GM19397 (cell line): Measurements from ENCODE around the gene ABHD12.

ENCODE experiments used
- ATAC-seq: cut with Tn5 transposase; IDR thresholded peaks from one replicate; pipeline ENCODE4 v1.9.1; 2021; ENCODE audit warnings: mild to moderate bottlenecking, moderate library complexity; ENCODE audit not compliant: unreplicated experiment

The ABHD12 gene

DNA sequence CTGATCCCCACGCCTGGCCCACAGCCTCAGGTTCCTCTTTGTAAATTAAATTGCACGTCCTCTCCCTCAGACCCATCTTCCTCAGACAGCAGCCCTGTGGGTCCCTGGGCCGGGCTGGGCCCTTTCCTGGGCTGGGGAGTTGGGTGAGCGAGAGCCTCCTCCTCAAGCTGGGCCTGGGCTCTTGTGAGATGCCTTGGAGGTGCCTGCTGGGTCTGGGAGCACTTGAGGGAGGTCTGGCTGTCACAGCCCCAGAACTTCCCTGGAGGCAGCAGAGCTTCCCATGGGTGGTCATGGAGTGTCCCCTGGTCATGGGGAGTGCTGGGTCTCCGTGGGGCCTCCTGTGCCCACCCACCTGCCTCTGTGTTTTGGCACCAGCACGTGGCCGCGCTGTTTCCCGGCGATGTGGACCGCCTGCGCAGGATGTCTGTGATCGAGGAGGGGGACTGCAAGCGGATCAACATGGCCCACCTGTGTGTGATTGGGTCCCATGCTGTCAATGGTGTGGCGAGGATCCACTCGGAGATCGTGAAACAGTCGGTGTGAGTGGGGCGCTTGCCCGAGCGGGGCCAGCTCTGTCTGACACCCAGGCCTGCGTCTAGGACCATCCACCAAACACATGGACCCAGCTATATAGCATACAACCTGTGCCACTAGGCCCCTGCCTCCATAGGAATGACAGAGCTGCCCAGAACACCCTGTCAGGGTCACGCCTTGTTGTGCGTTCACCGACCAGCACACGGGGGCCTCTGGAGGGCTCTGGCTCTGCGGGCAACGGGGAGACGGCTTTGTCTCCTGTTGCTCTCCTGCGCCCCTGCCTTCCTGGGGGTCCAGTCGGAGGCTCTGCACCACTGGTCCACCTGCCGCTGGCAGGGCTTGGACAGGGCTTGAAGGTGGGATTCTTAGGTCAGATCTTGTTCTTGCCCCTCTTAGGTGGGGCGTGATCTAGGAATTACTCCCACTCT lies 109.8 kb downstream of the ABHD12 start:
- ATAC-seq: no peak

DNA sequence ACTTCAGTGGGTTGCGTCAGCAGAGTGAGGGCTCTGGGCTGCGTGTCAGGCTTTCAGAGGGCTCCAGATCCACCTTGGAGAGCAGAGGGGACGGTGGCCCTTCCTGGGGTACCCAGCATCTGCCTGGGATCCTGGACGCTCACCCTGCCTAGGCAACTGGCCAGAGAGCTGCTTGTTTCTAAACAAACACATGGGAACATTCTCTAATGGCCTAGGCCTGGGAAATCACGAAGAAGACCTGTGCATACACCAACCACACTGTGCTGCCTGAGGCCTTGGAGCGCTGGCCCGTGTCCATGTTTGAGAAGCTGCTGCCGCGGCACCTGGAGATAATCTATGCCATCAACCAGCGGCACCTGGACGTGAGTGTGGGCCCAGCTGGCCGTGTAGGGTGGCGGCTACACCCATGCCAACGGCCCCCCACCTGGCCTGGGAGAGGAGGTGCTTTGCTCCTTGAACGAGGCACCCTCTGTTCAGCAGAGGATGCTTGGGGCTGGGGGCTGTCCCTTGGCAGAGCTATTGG lies 110.5 kb downstream of the ABHD12 start:
- no peak for ATAC-seq

DNA sequence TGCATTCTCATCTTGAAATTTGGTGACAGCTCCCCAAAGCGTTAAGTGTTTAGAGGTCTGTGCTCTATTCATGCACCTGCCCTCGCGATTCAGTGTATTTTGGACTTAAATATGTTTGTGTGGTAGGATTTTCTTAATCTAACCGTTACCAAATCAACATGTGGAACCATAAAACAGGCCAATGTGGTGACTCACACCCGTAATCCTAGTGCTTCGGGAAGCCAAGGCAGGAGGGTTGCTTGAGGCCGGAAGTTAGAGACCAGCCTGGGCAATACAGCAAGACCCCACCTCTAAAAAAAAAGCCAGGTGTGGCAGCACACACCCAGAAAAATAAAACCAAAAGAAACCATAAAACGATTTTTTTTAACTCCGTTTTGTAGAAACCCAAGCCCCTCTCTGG lies 111.2 kb downstream of the ABHD12 start:
- ATAC-seq: no peak

DNA sequence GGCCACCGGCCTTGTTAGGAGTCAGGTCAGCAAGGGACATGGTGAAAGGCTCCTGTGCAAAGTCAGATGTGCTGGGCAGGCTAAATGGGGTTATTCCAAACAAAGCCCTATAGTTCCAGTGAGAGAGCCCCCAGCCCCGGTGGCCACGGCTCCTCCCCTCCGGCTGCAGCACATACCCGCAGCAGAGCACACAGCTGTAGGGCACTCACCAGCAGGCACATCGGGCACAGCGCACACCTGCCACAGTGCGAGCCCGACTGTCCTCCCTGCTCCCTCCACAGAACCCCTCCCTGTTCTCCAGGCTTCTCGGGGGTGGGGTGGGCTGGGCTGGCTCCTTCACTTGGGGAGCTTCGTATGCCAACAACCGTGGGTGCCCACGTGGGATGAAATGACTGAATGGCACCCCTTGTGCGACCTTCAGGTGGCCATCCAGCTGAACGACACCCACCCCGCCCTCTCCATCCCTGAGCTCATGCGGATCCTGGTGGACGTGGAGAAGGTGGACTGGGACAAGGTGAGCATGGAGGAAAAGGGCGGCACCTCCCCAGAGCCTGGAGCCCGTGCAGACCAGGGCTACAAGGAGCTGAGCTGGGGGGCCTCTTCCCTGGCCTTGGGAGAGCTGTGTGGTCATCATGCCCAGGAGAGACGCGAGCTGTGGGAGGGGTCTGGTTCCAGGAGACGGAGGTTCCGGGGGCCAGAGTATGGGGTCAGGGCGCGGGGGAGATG lies 111.8 kb downstream of the ABHD12 start:
- no peak for ATAC-seq

DNA sequence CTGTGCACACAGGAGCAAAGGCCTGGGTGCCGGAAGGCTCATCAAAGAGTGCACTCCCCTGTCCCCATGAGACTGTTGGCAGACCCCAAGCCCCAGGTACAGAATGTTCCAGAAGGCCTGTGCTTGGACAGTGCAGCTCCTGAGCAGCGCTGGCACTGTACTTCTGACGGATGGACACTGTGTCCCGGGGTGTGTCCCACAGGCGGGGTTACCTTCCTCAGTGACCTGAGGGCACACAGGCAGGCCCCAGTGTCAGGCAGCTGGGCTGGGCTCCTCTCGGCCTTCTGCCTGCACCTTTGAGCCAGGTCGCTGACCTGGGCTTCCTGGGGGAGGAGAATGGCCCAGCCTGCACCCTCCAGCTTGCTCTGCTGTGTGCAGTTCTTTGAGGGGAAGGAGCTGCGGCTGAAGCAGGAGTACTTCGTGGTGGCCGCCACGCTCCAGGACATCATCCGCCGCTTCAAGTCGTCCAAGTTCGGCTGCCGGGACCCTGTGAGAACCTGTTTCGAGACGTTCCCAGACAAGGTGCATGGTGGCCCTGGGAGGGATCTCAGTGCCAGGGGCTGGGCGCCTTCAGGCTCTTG lies 112.6 kb downstream of the ABHD12 start:
- ATAC-seq: no peak

DNA sequence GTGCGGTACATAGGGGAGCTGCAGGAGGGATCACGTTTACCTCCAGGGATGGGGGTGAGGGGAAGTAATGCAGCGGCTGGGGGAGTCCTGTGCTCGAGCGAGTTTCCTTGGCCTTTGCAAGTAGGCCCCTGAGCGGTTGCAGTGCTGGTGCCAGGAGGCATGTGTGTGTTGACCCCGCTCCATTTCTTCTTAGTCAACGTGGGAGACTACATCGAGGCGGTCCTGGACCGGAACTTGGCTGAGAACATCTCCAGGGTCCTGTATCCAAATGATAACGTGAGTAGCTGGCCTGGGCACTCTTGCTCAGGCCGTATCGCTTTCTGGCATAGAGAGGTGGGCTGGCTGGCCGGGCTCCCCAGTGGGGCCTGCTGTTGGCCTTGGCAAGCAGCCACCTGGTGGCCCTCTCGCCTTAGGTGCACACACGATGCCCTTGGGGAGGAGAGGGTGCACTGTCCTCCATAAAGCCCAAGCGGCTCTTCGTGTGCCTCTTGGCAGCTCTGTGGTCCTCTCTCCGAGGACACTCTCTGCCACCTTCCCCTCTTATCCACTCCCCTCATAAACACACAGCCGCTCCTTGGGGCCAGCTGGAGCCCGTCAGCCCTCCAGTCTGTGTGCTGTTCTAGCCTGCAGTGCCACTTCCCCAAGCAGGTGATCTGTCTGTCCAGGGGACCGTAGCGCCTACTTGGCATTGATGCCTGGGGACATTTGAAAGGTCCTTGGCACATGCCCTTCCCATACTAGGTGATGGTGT lies 113.4 kb downstream of the ABHD12 start:
- ATAC-seq: no peak

DNA sequence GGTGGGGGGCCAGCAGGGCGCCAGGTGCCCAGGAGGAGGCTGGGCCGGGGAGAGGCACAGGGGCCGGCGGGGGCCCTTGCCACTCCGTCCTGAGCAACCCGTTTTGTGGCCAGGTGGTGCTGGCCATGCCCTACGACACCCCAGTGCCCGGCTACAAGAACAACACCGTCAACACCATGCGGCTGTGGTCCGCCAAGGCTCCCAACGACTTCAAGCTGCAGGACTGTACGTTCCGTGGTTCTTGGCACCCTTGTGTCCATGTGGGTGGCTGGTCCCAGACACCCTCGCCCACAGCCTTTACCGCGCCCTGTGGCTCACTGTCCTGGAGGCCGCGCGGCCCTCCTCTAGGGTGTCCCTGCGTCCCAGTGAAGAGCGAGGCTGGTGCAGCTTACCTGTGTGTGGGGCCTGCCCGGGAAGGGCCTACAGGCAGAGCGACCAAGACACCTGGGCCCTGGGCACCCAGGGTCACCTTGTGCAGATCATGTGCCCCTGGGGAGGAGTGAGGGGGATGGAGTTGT lies 114.0 kb downstream of the ABHD12 start:
- ATAC-seq: no peak

DNA sequence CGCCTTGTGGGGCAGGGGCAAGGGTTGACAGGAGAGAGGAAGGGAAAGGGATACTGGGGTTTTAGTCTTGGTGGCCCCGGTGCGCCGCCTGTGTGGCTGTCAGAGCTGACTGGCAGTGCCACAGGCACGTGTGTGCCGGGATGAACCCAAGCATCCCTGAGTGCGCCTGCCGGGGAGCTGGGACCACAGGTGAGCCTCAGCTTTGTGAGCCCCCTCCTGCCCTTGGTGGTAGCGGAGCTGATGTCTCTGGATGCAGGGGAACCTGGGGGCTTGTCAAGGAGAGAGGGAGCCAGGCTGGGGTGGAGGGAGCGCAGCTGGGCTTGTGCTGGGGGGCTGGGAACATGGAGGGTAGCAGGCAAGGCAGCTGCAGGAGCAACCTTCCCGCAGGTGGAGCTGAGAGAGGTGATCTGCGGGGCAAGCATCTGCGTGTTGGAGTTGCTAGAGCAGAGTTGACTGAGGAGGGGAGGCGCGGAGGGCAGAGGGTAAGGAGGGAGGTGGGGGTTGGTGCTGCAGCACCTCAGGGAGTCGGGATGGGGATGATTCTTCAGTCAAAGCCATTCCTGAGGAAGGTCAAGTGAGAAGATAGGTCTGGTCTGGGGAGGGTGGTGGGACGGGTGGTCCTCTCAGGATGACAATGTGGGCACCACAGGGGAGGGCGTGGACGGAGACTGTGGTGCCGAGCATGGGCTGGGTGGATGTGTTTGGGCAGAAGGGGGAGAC lies 114.7 kb downstream of the ABHD12 start:
- ATAC-seq: no peak

DNA sequence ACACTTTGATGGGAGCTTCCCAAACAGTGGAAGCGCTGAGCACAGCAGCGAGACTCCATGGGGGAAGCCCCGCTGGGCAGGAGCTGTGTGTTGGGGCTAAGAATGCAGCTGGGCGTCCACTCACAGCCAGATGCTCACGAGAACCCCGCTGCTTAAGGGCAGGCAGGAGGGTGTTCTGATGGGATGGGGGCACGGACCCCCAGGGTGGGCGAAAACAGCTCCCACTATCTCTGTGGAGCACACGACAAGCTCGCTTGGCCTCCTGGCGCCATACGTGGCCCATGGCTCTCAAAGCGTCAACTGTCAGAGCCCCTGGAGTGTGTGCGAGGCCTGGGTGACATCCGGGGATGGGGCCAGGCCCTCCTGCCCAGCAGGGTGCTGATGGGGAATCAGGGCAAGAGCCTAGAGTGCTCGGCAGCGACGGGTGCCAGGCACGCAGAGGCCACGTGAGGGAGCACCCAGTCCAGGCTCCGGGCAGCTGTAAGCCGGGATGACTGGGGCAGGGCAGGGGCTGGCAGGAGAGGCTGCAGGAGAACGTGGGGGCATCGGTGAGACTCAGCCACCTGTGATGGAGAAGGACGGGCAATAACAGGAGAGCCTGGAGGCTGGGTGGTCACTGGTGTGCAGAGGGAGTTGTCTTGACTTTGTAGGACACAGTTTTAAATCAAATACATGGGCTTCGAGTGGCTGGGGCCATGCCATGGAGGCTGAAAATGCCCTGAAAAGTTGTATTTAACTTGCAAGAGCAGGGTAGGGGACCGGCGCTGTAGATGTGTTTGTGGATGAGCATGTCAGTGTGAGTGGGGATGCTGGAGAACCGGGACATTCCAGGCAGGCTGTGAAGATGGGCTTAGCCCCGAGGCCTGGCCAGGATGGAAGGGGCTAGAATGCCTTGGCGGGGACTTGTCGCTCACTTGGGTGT lies 115.5 kb downstream of the ABHD12 start:
- no peak for ATAC-seq

DNA sequence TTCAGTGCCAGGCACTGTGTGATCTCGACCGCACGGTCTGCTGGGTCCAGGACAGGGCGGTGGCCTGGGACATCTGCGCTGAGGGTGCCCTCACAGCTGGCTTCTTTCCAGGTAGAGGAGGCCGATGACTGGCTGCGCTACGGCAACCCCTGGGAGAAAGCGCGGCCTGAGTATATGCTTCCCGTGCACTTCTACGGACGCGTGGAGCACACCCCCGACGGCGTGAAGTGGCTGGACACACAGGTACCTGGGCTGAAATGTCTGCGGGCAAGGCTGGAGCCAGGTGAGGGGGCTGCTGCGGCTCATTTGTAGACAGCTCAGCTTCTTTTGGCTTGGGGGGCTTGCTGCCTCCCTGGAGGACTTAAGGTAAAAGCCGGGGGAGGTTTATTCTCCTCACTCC lies 116.2 kb downstream of the ABHD12 start:
- ATAC-seq: no peak

DNA sequence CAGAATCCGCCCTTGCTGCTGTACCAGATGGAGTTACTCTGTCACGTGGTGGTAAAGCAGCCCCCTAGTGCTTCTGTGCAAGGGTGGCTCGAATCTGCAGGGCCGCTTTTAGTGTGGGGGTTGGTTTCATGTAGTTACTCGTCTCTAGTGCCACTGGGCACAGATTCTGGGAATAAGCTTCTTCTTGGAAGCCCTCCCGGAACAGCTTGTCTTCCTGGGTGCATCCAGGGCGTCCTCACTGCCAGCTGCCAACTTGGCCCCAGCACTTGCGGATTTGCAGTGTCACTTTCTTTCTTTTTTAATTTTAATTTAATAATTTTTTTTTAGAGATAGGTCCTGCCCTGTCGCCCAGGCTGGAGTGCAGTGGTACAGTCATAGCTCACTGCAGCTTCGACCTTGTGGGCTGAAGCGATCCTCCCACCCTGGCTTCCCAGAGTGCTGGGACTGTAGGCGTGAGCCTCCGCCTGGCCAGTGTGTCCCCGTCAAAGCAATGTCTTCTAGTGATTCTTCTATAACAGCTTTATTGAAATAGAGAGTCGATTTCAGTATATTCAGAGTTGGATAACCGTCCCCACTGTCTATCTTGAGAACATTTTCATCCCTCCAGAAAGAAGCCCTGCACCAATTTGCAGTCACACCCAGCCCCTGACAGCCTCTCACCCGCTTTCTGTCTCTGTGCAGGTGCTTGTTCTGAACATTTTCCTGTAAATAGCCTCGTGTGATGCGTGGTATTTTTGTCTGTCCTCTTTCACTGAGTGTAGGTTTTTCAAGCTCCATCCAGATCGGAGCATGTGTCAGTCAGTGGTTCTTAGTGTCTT lies 116.9 kb downstream of the ABHD12 start:
- no peak for ATAC-seq

DNA sequence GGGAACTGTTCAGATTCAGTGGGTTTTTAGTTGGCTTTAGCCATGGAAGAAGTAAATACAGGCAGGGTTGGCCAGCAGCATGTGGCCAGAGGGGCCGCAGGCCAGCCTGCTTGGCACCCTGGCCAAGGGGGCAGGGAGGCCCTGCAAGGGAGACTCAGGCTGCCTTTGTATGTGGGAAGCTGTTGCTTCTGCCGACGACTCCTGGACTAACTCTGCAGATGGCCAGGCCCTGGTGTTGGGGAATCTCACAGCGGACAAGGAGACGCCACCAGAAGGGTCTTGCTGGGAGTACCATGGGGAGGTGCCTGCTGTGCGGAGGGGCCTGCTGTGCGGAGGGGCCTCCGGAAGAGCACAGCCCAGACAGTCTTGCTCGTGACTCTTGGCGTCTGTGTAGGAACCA lies 117.6 kb downstream of the ABHD12 start:
- ATAC-seq: no peak

DNA sequence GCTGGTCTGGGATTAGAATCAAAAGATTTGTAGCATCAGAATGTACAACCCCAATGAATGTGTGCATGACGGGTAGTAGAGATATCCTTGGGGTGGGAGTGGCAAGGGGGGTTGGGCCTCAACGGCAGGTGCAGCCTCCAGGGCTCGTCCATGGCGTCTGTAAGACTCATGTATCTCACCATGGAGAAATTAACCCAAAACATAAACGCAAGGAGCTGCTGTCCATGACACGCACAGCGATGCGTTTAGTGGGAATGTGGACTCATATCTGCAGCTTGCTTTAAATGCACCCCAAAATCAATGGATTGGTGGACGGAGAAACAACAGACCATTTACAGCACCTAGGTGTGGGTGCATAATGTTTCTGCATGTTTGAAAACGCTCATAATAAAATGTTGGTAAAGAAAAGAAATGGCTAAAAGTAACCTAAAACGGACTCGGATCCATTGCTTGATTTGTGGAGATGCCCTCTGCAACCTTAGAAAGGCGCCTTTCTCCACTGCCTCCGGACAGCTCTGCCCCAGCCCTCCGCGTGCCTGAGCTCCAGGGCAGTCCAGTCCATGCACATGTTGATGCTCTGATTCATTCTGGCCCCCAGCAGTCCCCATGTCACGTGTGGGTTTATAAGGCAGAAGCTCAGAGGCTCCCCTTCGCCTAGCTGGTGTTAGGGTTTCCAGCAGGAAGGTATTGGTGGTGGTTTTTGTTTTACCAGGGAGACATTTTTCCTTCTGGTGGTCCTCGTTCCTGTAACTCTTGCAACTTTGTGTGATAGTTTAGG lies 118.2 kb downstream of the ABHD12 start:
- ATAC-seq: no peak

DNA sequence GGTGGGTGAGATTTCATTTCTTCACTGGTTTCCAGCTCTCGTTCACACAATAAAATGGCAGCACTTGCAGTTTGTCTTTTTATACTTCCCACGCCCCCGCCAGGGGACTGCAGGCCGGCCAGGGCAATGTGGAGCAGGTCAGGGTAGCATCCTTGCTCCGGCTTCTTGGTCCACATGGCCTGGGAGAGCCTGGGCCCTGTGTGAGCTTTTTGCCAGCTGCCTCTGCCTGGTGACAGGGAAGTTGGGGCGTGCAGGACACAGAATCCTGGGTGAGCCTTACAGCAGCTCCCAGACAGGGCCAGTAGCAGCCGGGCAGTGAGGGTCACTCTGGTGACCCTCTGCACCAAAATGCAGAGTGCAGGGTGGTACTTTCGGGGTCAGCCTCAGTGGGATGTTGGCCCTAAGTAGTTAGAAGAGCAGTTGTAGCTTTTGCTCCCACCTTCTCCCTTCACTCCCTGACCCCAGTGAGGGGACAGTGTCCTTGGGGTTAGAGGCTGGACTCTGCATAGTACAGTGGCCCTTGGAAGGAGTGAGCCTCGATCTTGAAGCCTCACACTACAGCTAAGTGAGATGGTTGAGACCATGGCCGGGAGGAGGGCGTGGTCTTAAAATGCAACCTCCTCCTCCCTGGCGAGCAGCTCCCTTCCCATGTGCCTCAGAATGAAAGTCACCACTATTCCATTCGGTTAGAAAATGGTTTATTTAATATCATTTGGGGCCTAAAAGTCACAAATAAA lies 119.0 kb downstream of the ABHD12 start:
- ATAC-seq: no peak

DNA sequence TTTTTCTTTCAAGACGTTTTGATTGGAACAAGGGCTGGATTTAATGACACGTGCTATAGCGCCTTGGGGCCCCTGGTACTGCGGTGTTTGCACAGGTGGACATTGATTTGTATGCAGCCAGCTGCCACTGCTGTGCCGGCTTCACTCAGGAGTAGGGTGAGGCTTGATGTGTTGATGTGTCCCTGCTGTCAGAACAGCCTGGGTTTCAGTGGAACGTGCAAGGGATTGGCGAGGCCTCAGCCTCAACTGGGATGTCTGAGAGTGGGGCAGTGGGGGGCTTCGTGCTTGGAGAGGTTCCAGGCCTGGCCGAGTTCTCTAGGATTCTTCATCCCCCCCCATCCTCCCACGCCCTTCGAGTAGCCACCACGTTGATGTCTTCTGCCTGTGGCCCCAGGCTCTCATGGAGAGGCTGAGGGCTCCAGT lies 119.8 kb downstream of the ABHD12 start:
- no peak for ATAC-seq

DNA sequence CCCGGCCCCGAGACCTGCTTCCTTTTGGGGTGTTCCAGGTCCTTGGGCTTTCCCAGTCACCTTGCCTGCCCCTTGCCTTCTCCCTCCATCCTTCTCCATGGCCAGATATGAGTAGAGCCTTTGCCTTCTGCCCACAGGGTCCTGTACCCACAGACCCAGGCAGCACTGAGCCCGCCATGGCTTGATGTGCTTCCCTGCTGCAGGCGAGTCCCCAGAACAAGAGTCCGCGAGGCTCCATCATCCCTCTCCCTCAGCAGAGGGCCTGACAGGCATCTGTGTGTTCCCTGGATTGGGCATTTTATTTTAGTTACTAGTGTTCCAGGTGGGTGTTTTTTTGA lies 120.8 kb downstream of the ABHD12 start:
- no peak for ATAC-seq
